ENCODE data around the gene PITHD1.

GRCh38 chr1:23784846-23785245, 6.6 kb downstream of the PITHD1 start:
- TF ChIP-seq CTCF (IDR thresholded peaks at IDR 0.05; ENCODE audit: low read length) (no peak), EZH2phosphoT487 (IDR thresholded peaks at IDR 0.05; ENCODE audit: low read length) (no peak)
